ENCODE results near the gene DUOXA1. TPM values are rescaled to one million over a fixed set of nuclear protein-coding genes. Genes with fewer than 3 reads are reported as not detected.
"Not testable (repeated sequence)": the region's sequence is repeated elsewhere in the genome, so short reads cannot be mapped to it uniquely, and the experiment has no call there.

DUOXA1 gene
- total RNA-seq, 1 donor, result not detected

DNA sequence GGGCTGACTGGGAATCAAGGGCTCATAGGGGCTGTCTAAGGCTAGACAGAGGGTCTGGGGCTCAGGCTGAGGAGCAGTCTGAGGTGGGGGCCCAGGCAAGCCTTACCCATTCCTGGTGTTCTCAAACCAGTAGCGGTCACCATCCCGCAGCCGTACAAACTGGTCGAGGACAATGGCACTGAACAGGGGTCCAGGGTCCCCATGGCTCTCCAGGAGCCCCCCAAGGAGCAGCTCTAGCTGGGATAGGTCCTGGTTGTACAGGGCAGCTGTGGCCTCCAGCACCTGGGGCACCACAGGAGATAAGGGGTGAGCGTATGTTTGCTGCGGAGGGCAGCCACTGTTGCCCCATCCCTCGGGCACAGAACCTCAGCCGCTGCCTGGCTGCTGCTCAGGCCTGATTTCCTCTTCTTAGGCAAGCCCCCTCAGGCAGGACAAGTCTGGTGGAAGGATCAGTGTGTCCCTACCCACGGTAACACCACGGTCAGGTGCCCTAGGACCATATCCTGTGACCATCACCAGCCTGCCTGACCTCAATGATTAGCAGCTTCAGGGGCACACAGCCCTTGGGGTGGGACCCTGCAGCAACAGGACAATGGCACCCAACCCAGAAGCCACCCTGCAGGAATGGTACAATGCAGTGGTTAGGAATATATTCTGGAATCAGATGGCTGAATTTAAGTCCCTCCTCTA lies 21.6 kb downstream of the DUOXA1 start:
- TF ChIP-seq, protein P1, sequence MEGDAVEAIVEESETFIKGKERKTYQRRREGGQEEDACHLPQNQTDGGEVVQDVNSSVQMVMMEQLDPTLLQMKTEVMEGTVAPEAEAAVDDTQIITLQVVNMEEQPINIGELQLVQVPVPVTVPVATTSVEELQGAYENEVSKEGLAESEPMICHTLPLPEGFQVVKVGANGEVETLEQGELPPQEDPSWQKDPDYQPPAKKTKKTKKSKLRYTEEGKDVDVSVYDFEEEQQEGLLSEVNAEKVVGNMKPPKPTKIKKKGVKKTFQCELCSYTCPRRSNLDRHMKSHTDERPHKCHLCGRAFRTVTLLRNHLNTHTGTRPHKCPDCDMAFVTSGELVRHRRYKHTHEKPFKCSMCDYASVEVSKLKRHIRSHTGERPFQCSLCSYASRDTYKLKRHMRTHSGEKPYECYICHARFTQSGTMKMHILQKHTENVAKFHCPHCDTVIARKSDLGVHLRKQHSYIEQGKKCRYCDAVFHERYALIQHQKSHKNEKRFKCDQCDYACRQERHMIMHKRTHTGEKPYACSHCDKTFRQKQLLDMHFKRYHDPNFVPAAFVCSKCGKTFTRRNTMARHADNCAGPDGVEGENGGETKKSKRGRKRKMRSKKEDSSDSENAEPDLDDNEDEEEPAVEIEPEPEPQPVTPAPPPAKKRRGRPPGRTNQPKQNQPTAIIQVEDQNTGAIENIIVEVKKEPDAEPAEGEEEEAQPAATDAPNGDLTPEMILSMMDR (IDR thresholded peaks at IDR 0.05; ENCODE audit: insufficient read depth, low read depth, low read length), result no peak
- no peak overlapping the region for H3K4me3 ChIP-seq (ENCODE audit: low read depth, low read length)
- DNase-seq (ENCODE audit: low read depth), result no peak

DNA sequence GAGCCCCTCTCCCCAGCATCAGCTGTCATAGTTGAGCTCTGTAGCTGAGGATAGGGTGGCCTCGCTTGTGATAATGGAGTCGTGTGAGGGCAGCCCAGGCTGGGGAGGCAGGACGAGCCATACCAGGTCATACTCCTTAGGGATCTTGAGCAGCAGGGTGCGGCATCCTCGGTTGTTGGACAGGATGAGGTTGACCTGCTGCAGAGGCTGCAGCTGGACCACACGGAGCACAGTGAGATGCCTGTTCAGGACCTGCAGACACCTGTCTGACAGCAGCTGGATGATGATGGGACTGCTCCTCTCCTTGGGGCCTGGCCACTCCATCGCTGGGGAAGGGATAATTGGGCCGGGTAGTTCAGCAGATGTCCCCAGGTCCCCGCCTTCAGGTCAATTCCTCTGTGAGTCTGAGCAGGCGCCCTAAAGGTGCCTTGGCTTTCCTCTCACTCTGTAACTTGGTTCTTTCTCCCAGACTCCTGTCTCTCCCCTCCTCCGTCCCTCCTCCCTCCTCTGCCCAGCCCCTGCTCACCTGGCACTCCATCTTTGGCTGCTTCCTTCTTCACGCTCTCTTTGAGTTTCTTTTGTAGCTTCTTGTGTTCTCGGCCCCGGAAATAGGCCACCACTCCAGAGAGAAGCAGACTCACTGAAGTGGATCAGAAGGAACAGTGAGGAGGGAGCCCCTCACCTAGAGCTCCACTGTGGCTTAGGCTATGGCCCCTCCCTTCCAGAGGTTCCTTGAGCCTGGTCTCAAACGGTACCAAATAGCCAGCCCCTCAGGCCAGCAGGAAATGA lies 23.5 kb downstream of the DUOXA1 start:
- no peak for DNase-seq (ENCODE audit: low read depth)
- TF ChIP-seq, protein P1 (IDR thresholded peaks at IDR 0.05; ENCODE audit: insufficient read depth, low read depth, low read length), result no peak
- H3K4me3 ChIP-seq (ENCODE audit: low read depth, low read length), result no peak overlapping the region

DNA sequence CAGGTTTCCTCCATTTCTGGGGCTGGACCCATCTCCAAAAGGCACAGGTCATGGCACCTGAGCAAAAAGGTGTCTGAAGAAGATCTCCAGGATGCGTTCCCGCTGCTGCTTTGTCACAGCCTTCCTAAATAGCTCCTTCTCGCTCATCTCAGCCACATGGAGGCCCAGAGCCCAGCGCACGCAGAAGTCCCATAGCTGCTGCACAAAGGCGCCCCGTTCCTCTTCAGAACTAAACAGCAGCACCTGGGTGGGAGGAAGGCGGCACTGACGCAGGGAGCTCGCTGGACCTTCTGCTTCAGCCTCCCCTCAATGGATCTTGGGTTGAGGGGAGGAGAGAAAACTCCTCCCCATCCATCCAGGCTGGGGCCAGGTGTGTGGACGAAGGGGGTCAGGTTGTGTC lies 24.1 kb downstream of the DUOXA1 start:
- DNase-seq (ENCODE audit: low read depth), result no peak
- TF ChIP-seq, protein P1 (IDR thresholded peaks at IDR 0.05; ENCODE audit: insufficient read depth, low read depth, low read length), result no peak

GRCh38 chr15:45104170-45104569 lies 25.5 kb downstream of the DUOXA1 start:
- not testable (repeated sequence) for H3K4me3 ChIP-seq (ENCODE audit: low read depth, low read length)

More for the DNA sequence above, 24.1 kb downstream of the DUOXA1 start:
- H3K4me3 ChIP-seq (ENCODE audit: low read depth, low read length), result no peak overlapping the region

DNA sequence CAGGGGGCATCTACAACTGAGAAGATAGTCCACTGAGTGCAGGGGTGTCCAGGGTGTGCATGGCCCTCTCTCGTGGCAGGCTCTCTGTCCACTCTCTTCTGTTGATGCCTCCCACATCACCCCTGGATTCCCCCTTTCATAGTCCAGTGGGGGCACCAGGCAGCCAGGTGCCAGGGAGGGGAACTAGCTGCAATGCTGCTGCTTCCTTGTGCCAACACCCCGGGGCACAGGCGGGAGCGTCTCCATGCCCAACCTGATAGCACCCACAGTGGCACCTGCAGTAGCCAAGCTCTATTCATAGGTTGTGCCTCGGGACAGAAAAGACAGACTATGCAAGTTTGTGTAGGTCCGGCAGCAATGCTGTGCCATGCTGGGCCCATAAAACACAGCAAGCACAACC lies 27.5 kb downstream of the DUOXA1 start:
- DNase-seq (ENCODE audit: low read depth), result no peak
- no peak overlapping the region for H3K4me3 ChIP-seq (ENCODE audit: low read depth, low read length)
- TF ChIP-seq, protein P1 (IDR thresholded peaks at IDR 0.05; ENCODE audit: insufficient read depth, low read depth, low read length), result no peak

More at GRCh38 chr15:45104170-45104569, 25.5 kb downstream of the DUOXA1 start:
- DNase-seq (ENCODE audit: low read depth), result not testable (repeated sequence)

DNA sequence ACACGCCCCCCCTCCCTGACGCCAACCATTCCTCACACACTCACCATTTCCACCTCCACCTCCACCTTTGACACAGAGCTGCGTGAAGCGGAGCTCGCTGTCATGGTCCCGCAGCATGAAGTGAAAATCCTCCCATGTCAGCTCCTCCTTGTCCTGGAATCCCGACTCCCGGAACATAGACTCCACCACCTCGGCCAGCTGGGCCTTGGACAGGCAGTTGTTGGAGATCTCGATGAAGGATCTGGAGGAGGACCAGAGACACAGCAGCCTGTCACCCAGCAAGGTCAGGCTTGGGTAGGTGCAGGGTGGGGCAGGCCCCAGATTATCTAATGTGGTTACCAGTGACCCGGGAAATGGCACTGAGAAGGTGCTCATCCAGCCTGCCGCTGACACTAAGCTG lies 27.9 kb downstream of the DUOXA1 start:
- TF ChIP-seq, protein P1 (IDR thresholded peaks at IDR 0.05; ENCODE audit: insufficient read depth, low read depth, low read length), result no peak
- no peak for DNase-seq (ENCODE audit: low read depth)
- no peak overlapping the region for H3K4me3 ChIP-seq (ENCODE audit: low read depth, low read length)

- no peak overlapping the region for H3K4me3 ChIP-seq (ENCODE audit: low read depth, low read length)
- TF ChIP-seq, protein P1 (IDR thresholded peaks at IDR 0.05; ENCODE audit: insufficient read depth, low read depth, low read length), result no peak
- no peak for DNase-seq (ENCODE audit: low read depth)
Measured at GRCh38 chr15:45100884-45101625, 28.6 kb downstream of the DUOXA1 start.
